Measurements from ENCODE around the gene NHLRC4. TPM values are rescaled to one million over a fixed set of nuclear protein-coding genes. Genes with fewer than 3 reads are reported as not detected.

Gene NHLRC4
- total and polyA plus RNA-seq, 2 of the 13 experiments (the other 11 are each of a cell fraction or from before 2014, with no cell fraction given) = 0.40 to 0.59 TPM

DNA sequence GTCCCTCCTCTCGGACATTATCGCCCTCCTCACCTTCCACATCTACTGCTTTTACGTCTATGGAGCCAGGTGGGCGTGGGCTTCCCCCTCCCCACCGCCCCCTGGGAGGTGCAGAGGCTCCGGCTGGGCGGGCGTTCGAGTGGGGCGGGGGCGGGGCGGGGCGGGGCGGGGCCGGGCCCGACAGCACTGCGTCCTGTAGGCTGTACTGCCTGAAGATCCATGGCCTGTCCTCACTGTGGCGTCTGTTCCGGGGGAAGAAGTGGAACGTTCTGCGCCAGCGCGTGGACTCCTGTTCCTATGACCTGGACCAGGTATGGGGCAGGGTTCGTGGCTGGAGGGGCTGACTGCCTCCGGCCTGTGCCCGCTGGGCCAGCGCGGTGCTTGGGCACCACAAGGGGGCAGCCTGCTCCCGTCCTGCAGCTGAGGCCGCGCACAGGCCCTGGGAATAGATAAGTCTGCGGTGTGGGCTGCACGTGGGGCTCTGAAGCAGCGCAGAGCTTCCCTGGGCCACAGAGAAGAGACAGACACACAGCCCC lies 12.1 kb downstream of the NHLRC4 start (continued):
- no peak for TF ChIP-seq BCL3 (CRISPR knock-in tag; IDR thresholded peaks at IDR 0.05)
- no peak for TF ChIP-seq NCOA1 (CRISPR knock-in tag; IDR thresholded peaks at IDR 0.05)
- no peak for TF ChIP-seq ZBTB42 (CRISPR knock-in tag; IDR thresholded peaks at IDR 0.05)
- no peak for TF ChIP-seq PAF1 (CRISPR knock-in tag; IDR thresholded peaks at IDR 0.05)
- TF ChIP-seq ZNF563 (CRISPR knock-in tag; IDR thresholded peaks at IDR 0.05) = no peak
- peak; percentile 44 for TF ChIP-seq AGO1 (IDR thresholded peaks at IDR 0.05; ENCODE audit: low read depth, low read length, poor library complexity, severe bottlenecking)
- TF ChIP-seq ZFP36L2 (CRISPR knock-in tag; IDR thresholded peaks at IDR 0.05) = no peak
- peak; percentile 74; the same call in 1 of the 2 replicates for TF ChIP-seq SALL1 (CRISPR knock-in tag; IDR thresholded peaks at IDR 0.05)
- TF ChIP-seq STAT5B (CRISPR knock-in tag; IDR thresholded peaks at IDR 0.05) = no peak
- no peak for TF ChIP-seq MNT (IDR thresholded peaks at IDR 0.05)
- TF ChIP-seq MAX (IDR thresholded peaks at IDR 0.05) = peak; percentile 75
- TF ChIP-seq ZSCAN5A (CRISPR knock-in tag; IDR thresholded peaks at IDR 0.05; ENCODE audit: borderline replicate concordance) = no peak
- peak; percentile 33; the same call in 1 of the 2 replicates for TF ChIP-seq RBFOX2 (IDR thresholded peaks at IDR 0.05; ENCODE audit: low read depth, low read length)
- TF ChIP-seq IRF1 (CRISPR knock-in tag; IDR thresholded peaks at IDR 0.05; ENCODE audit: low read depth) = no peak
- no peak for TF ChIP-seq ELK4 (CRISPR knock-in tag; IDR thresholded peaks at IDR 0.05; ENCODE audit: borderline replicate concordance)
- no peak for TF ChIP-seq ZNF280D (CRISPR knock-in tag; IDR thresholded peaks at IDR 0.05)
- no peak for TF ChIP-seq ZNF83 (CRISPR knock-in tag; IDR thresholded peaks at IDR 0.05; ENCODE audit: borderline replicate concordance)
- no peak for TF ChIP-seq HMGA1 (CRISPR knock-in tag; conservative IDR thresholded peaks at IDR 0.05)
- TF ChIP-seq ZNF781 (CRISPR knock-in tag; IDR thresholded peaks at IDR 0.05; ENCODE audit: borderline replicate concordance, not compliant biosample characterization) = no peak
- TF ChIP-seq ZNF33A (CRISPR knock-in tag; IDR thresholded peaks at IDR 0.05; ENCODE audit: borderline replicate concordance) = no peak
